Natural killer cell (primary cell): ENCODE results near the gene ERF. TPM values are rescaled to one million over a fixed set of nuclear protein-coding genes. Genes with fewer than 3 reads are reported as not detected.

Experiments used
- ATAC-seq, 3 donors: fragments of 150-1000 bp in 2 of 3; fragments of 200-7000 bp in 1 of 3; cut with Tn5 transposase; 1 replicate in 1 of 3; 2 replicates in 2 of 3; pipeline ENCODE4 v1.10.0; 2021; ENCODE audit warnings: mild to moderate bottlenecking in 2 of 3, moderate library complexity in 2 of 3
- DNase-seq, 2 donors: peaks; one replicate each; pipeline versions ENCODE4 v3.0.0 to v3.0.0-alpha.2; 2013 to 2021; ENCODE audit warnings: mixed read lengths in 1 of 2
- H3K27ac ChIP-seq: one replicate; pipeline ENCODE4 v1.5.1; 2013; ENCODE audit warnings: mild to moderate bottlenecking, low read length
- H3K27me3 ChIP-seq: one replicate; pipeline ENCODE4 v1.6.1; 2013; ENCODE audit warnings: low read length; ENCODE audit not compliant: control insufficient read depth, insufficient read depth
- H3K36me3 ChIP-seq: one replicate; pipeline ENCODE4 v1.6.1; 2013; ENCODE audit warnings: low read length; ENCODE audit not compliant: control insufficient read depth, insufficient read depth
- H3K4me1 ChIP-seq: one replicate; pipeline ENCODE4 v1.6.1; 2013; ENCODE audit warnings: low read length; ENCODE audit not compliant: control insufficient read depth, insufficient read depth
- H3K4me3 ChIP-seq: one replicate; pipeline ENCODE4 v1.5.1; 2013; ENCODE audit warnings: low read length
- H3K9me3 ChIP-seq: one replicate; pipeline ENCODE4 v1.6.1; 2013; ENCODE audit warnings: low read length; ENCODE audit not compliant: control insufficient read depth, insufficient read depth
- H3K27ac Mint-ChIP-seq, 2 donors: one replicate each; pipeline ENCODE4 v1.8.0; 2022; ENCODE audit warnings: mild to moderate bottlenecking in 2 of 2, mixed read lengths in 2 of 2, moderate library complexity in 1 of 2
- H3K27me3 Mint-ChIP-seq, 2 donors: one replicate each; pipeline ENCODE4 v1.8.0; 2022; ENCODE audit warnings: low read depth in 2 of 2, mixed read lengths in 2 of 2
- H3K36me3 Mint-ChIP-seq: one replicate; pipeline ENCODE4 v1.8.0; 2022; ENCODE audit warnings: mixed read lengths
- H3K4me1 Mint-ChIP-seq, 2 donors: one replicate each; pipeline ENCODE4 v1.8.0; 2022; ENCODE audit warnings: mixed read lengths in 2 of 2
- H3K4me3 Mint-ChIP-seq: one replicate; pipeline ENCODE4 v1.8.0; 2022; ENCODE audit warnings: mild to moderate bottlenecking, moderate library complexity, mixed read lengths
- H3K9me3 Mint-ChIP-seq, 2 donors: one replicate each; pipeline ENCODE4 v1.8.0; 2022; ENCODE audit warnings: mixed read lengths in 2 of 2
- CTCF ChIP-seq: fragments of 200-600 bp; IDR thresholded peaks from one replicate; pipeline ENCODE4 v1.8.0; 2022; ENCODE audit warnings: antibody characterized with exemption
- WGBS: methylation state at CpG from one replicate; pipeline ENCODE4 v1.1.7; 2013; ENCODE audit warnings: missing lambda C conversion rate; ENCODE audit not compliant: insufficient coverage; 5-methylcytosine and 5-hydroxymethylcytosine counted together
- intact Hi-C: fragments of 100-400 bp; cut with micrococcal nuclease; formaldehyde crosslinking; loops from one replicate; pipeline ENCODE4 v1.14.2; 2022
- total RNA-seq, 4 donors: library from RNA; stranded (reverse); fragments of 120-200 nt in 1 of 4; gene quantifications; one replicate each; pipeline versions ENCODE4 v1.2.3 to v1.2.4, GENCODE V29; 2013 to 2022

The ERF gene
- total RNA-seq, 3 donors from 2014 or later (not counting 1 experiment from before 2014, with no cell fraction given), result 58.3 to 115 (median 75.6) TPM

GRCh38 chr19:42201489-42202289 lies 53.2 kb downstream of the ERF start:
- ATAC-seq (peak; percentile 62 to 81 (median 74)), DNase-seq (peak; percentile 61 to 79)
- Mint-ChIP-seq H3K9me3 (no peaks in the 10 kb centered on the region), H3K27ac (peak overlapping the region; percentile 91 to 95), H3K27me3 (no peaks in the 10 kb centered on the region), H3K4me1 (peaks cover 80 to 84% of the 10 kb centered on the region in 2 donors), H3K36me3 (no peaks in the 10 kb centered on the region), H3K4me3 (peak overlapping the region; percentile 88)
- H3K9me3 ChIP-seq, result no peaks in the 10 kb centered on the region
- peak overlapping the region; percentile 90 for H3K27ac ChIP-seq
- intact Hi-C loops, result loop anchor here (1.0 to 5.0 kb wide), 2 partner anchors 16 to 81 kb away; partner anchors contain the start of gene DEDD2
- no peak for TF ChIP-seq CTCF
- 3% methylated on average over 6 of the region's 6 CpGs for WGBS
- H3K27me3 ChIP-seq, result no peaks in the 10 kb centered on the region
- H3K4me1 ChIP-seq, result peaks cover 79% of the 10 kb centered on the region
- peaks cover 51% of the 10 kb centered on the region for H3K36me3 ChIP-seq
- H3K4me3 ChIP-seq, result peak overlapping the region; percentile 13

GRCh38 chr19:42200116-42200715 lies 54.7 kb downstream of the ERF start:
- 60% methylated on average over 5 of the region's 5 CpGs for WGBS
- Histone ChIP-seq H3K27me3 (no peaks in the 10 kb centered on the region), H3K36me3 (peaks cover 47% of the 10 kb centered on the region), H3K4me3 (peak overlapping the region; percentile 31), H3K4me1 (peaks cover 90% of the 10 kb centered on the region), H3K27ac (peak overlapping the region; percentile 90), H3K9me3 (no peaks in the 10 kb centered on the region)
- peak in 1 of 3 donors; percentile 4 for ATAC-seq
- DNase-seq, result peak; percentile 34 to 46
- peak overlapping the region; percentile 88 for H3K4me3 Mint-ChIP-seq
- peak; percentile 4 for TF ChIP-seq CTCF
- H3K9me3 Mint-ChIP-seq, result no peaks in the 10 kb centered on the region
- H3K4me1 Mint-ChIP-seq, result peaks cover 81 to 83% of the 10 kb centered on the region in 2 donors
- no peaks in the 10 kb centered on the region for H3K27me3 Mint-ChIP-seq
- intact Hi-C loops, result loop anchor here (5.0 kb wide), 1 partner anchor 82 kb away; no protein-coding TSS in a partner anchor
- peak overlapping the region; percentile 91 to 95 for H3K27ac Mint-ChIP-seq
- no peaks in the 10 kb centered on the region for H3K36me3 Mint-ChIP-seq

GRCh38 chr19:42199440-42200115 lies 55.4 kb downstream of the ERF start:
- H3K36me3 ChIP-seq, result peaks cover 42% of the 10 kb centered on the region
- peaks cover 77 to 79% of the 10 kb centered on the region in 2 donors for H3K4me1 Mint-ChIP-seq
- peaks cover 93% of the 10 kb centered on the region for H3K4me1 ChIP-seq
- H3K36me3 Mint-ChIP-seq, result no peaks in the 10 kb centered on the region
- peak; percentile 22 to 40 (median 28) for ATAC-seq
- WGBS, result under 1% methylated on average over 30 of the region's 32 CpGs
- no peaks in the 10 kb centered on the region for H3K9me3 ChIP-seq
- H3K27me3 Mint-ChIP-seq, result no peaks in the 10 kb centered on the region
- peak overlapping the region; percentile 90 for H3K27ac ChIP-seq
- H3K27ac Mint-ChIP-seq, result peak overlapping the region; percentile 91 to 95
- no peaks in the 10 kb centered on the region for H3K27me3 ChIP-seq
- peak; percentile 13 for TF ChIP-seq CTCF
- no peaks in the 10 kb centered on the region for H3K9me3 Mint-ChIP-seq
- H3K4me3 ChIP-seq, result peak overlapping the region; percentile 31
- intact Hi-C loops, result loop anchor here (2.0 to 5.0 kb wide), 3 partner anchors 15 to 83 kb away; partner anchors contain the start of gene POU2F2
- peak; percentile 37 to 73 for DNase-seq
- H3K4me3 Mint-ChIP-seq, result peak overlapping the region; percentile 88
